Activated effector memory CD4-positive, alpha-beta T cell treated with anti-CD3 and anti-CD28 coated beads, Interleukin-2, amount 50 U/mL, for 16 hours (primary cell): ENCODE data around the gene TGOLN2.
"Not testable (repeated sequence)": the region's sequence is repeated elsewhere in the genome, so short reads cannot be mapped to it uniquely, and the experiment has no call there.

Source experiments
- DNase-seq: peaks from one replicate; pipeline ENCODE4 v3.0.0-alpha.2; 2020

Gene TGOLN2

GRCh38 chr2:85327822-85328617 lies at the start of gene TGOLN2:
TGOLN2 (minus strand) TSS chr2:85327989; CDS start chr2:85327962, 27 bp downstream.
- peak; percentile 97 for DNase-seq

DNA sequence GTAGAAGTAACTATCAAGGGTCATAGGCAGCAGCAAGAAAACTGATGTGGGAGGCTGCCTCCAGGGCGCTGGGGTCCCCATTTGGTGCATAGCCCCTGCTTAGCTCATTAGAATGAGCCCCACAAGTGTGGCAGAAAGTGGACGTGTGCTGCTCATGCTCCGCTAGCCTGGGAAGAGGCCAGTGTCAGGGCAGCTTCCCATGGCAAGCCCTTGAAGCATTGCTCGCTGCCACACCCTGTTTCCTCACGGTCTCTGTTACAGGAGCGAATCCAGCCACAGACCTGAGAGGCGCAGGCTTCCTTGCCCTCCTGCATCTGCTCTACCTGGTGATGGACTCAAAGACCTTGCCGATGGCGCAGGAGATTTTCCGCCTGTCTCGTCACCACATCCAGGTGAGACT lies 49.3 kb upstream of the TGOLN2 start:
- no peak for DNase-seq

GRCh38 chr2:85376291-85377065 lies 48.7 kb upstream of the TGOLN2 start:
- no peak for DNase-seq

DNA sequence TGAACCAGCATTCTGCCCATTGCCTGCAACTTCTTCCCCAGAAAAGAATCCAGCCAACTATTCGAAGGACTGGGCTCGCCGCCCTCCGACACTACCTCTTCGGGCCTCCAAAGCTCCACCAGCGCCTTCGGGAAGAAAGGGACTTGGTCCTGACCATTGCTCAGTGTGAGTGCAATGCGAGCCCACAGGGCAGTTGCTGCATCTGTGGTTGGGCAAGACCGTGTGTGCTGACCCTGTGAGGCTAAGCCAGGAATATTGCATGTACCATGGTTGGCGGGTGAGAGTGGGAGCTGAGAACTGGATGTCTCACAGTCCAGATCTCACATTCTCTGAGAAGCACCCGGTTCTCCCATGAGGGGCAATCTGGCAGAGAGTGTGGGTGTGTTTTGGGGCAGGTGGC lies 43.3 kb upstream of the TGOLN2 start:
- no peak for DNase-seq

- no peak for DNase-seq
Observed at GRCh38 chr2:85369500-85369899, 41.7 kb upstream of the TGOLN2 start.

- no peak for DNase-seq
Observed at GRCh38 chr2:85368921-85369320, 41.1 kb upstream of the TGOLN2 start.

GRCh38 chr2:85367180-85367579 lies 39.4 kb upstream of the TGOLN2 start:
- no peak for DNase-seq

- DNase-seq, result not testable (repeated sequence)
Observed at GRCh38 chr2:85362653-85363387, 35.0 kb upstream of the TGOLN2 start.

GRCh38 chr2:85357736-85358135 lies 29.9 kb upstream of the TGOLN2 start:
- no peak for DNase-seq

DNA sequence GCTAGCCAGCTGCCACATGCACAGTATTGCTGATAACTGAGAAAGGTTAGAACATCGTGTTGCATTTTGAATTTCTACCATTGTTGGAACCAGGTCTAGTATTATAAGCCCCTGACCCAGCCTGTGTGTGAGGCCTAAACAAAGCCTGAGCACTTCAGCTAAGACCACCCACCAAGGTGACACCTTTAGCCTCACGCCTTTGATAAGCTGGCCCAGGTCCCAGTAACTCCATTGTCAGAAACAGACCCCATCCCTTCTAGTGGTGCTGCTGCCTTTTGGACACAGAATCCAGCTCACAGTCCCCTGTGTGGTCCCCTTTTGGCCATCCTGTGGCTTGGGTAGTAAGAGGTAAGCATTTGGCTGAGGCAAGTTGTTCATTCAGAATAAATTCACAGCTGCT lies 28.4 kb upstream of the TGOLN2 start:
- no peak for DNase-seq

DNA sequence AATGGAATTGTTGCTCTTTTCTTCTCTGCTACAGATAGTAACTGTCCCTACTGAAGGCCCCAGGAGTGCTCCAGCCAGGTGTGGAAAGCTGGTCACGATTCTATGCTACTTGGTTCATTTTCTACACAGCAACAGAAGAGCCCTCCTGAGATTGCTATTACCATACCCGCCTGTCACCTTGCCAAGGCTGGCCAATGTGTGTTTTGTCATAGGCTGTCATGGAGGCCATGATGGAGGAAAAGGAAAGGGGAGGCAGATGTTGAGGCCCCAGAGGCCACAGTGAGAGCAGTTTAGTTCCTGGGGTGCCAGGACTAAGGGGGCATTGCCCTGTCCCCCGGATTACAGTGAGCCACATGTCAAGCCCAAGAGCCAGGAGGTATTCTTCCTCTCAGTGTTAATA lies 27.7 kb upstream of the TGOLN2 start:
- no peak for DNase-seq

DNA sequence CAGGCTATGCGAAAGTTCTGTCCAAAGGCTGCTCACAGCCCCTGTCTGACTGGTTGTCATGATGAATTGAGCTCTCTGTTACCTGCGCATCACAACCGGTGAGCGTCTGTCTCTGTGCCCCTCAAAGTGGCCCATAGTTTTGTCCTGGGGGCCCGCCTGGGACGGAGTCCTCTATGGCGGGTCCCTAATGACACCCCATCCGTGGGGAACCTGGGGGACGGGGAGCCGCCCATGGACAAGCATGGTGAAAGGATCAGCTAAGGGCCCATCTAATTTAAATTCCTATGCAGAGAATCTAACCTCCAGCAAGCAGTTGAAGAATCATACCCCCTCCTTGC lies 27.3 kb upstream of the TGOLN2 start:
- DNase-seq, result no peak

GRCh38 chr2:85354286-85355072 lies 26.7 kb upstream of the TGOLN2 start, which contains the start of the genes ELMOD3 and RETSAT:
ELMOD3 (plus strand) TSS chr2:85354769; CDS start chr2:85357199, 2,430 bp downstream.
RETSAT (minus strand) TSS chr2:85354528; CDS start chr2:85354507, 21 bp downstream.
- DNase-seq, result peak; percentile 98

GRCh38 chr2:85353876-85354285 lies 26.1 kb upstream of the TGOLN2 start:
- peak; percentile 72 for DNase-seq

DNA sequence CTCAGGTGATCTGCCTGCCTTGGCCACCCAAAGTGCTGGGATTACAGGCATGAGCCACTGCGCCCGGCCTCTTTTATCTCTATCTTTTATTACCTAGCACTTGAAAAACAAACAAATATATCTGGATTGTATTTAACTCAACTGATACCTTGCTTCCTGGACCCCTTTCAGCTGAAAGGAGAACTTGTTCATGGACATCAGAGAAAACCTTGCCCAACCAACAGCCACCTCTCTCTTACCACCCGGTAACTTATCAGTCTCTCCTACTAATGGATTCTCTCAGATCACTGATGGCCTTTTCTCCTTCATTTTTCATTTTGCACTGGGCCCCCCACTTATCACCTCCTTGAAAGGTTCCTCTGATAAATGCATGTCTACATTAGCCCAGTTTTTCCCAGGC lies 19.8 kb upstream of the TGOLN2 start:
- DNase-seq, result no peak

DNA sequence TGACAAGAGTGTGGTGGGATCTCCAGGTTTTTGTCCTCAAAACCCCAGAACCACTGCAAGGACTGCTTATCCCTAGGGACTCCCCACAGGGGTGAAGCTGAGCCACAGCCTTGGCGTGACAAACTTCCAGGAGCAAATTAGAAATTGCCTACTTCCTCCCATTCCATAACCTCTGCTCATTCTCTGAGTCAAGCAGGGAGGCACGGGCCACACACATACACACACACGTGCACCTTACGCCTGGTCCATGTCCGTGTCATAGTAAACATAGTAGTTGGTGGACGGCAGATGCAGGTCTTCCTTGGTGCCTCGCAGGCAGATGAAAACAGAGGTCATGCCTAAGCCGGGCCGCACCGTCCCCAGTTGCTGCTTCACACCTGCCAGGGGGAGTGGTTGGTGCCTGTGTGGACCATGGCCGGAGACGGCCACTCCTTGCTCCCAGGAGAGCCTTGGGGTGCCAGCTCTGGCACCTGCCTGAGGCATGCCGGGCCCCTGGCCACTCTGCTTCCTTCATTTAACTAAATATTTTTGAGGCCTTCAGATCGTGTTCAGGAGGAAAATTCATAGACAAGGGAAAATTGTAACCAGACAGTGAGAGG lies 16.7 kb upstream of the TGOLN2 start:
- DNase-seq, result no peak

GRCh38 chr2:85343207-85343895 lies 15.6 kb upstream of the TGOLN2 start:
- not testable (repeated sequence) for DNase-seq

- DNase-seq, result no peak
Observed at GRCh38 chr2:85342156-85342555, 14.4 kb upstream of the TGOLN2 start.

GRCh38 chr2:85341269-85342029 lies 13.7 kb upstream of the TGOLN2 start:
- no peak for DNase-seq

DNA sequence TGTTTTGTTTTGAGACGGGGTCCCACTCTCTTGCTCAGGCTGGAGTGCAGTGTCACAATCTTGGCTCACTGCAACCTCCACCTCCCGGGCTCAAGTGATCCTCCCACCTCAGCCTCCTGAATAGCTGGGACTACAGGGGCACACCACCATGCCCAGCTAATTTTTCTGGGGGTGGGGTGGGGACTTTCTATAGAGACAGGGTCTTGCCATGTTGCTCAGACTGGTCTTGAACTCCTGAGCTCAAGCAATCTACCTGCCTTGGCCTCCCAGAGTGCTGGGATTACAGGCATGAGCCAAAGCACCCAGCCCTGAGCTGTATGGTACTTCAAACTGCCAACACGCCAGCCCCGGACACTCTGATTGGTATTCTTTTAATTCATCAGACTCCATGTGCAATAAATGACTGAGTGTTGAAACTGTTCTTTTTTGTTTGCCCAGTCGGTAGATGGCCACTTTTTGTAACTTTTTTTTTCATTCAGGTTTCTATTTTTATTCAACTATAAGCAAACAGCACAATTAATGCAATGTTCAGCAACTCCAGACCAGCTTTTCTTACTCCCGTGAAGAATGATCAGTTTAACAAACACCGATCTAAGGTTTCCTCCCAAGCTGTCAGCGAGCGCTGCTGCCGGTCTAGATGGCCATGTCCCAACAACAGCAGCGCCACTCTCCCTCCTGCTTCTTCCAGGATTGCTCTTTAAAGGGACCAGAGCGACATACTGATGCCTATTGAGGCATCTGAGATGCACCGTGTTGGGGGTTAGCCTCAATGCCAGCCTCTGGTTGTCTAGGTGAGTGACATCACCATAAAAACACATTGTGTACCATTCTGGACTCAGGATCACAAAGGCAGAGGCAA lies 12.5 kb upstream of the TGOLN2 start:
- DNase-seq, result no peak
